ENCODE measurements around the gene TNPO3.

GRCh38 chr7:128939861-128940410, 115.0 kb downstream of the TNPO3 start:
- no peak for TF ChIP-seq CTCF (conservative IDR thresholded peaks at IDR 0.05)
- TF ChIP-seq EZH2 (IDR thresholded peaks at IDR 0.05; ENCODE audit: low read depth): no peak
